ENCODE measurements around the gene ANOS1. TPM values are rescaled to one million over a fixed set of nuclear protein-coding genes. Genes with fewer than 3 reads are reported as not detected.

The ANOS1 gene
- total RNA-seq, 1 donor from 2014 or later, result 0.04 TPM

DNA sequence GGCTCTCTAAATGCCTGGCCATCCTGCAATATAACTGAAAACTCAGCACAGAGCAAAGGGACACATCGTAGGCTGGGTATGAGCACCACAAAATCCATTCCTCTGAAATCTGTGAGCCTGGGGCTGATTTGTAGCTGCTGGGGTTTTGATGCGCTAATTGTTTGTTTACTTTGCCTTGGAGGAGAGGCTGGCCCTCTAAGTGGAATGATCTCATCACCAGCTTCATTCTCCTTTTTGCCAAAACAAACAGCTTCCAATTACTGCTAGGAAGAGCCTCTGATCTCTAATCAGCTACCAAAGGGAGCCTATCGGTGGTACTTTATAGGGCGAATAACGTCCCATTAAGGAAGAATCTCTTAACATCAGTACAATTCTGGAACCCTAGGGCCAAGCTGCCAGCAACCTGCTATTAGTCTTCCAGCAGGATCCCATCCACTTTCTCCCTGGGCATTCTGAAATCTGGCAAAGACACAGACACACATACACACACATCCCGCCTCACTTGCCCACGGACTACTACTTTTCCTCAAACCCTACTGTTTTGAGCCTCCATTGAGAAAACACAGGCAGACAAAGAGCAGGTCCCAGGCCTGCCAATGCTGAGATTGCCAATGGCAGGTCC lies 5.8 kb downstream of the ANOS1 start:
- ChIA-PET CTCF (no interaction called here), POLR2A (no interaction called here)
- TF ChIP-seq, protein P1, sequence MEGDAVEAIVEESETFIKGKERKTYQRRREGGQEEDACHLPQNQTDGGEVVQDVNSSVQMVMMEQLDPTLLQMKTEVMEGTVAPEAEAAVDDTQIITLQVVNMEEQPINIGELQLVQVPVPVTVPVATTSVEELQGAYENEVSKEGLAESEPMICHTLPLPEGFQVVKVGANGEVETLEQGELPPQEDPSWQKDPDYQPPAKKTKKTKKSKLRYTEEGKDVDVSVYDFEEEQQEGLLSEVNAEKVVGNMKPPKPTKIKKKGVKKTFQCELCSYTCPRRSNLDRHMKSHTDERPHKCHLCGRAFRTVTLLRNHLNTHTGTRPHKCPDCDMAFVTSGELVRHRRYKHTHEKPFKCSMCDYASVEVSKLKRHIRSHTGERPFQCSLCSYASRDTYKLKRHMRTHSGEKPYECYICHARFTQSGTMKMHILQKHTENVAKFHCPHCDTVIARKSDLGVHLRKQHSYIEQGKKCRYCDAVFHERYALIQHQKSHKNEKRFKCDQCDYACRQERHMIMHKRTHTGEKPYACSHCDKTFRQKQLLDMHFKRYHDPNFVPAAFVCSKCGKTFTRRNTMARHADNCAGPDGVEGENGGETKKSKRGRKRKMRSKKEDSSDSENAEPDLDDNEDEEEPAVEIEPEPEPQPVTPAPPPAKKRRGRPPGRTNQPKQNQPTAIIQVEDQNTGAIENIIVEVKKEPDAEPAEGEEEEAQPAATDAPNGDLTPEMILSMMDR (IDR thresholded peaks at IDR 0.05), result no peak
- Mint-ChIP-seq H3K9me3 (no peaks in the 10 kb centered on the region), H3K27me3 (peaks cover 4% of the 10 kb centered on the region), H3K4me3 (no peak overlapping the region), H3K36me3 (ENCODE audit: low read depth) (no peaks in the 10 kb centered on the region), H3K27ac (no peak overlapping the region), H3K4me1 (no peaks in the 10 kb centered on the region)
- intact Hi-C loops (cut with micrococcal nuclease), result no loop called here
- ATAC-seq (ENCODE audit: low read depth), result no peak
- DNase-seq, result no peak

- H3K9me3 Mint-ChIP-seq, result no peaks in the 10 kb centered on the region
- ATAC-seq (ENCODE audit: low read depth) (no peak), DNase-seq (no peak)
- H3K4me3 Mint-ChIP-seq, result no peak overlapping the region
- intact Hi-C loops (cut with micrococcal nuclease), result no loop called here
- H3K27ac Mint-ChIP-seq, result no peak overlapping the region
- no peaks in the 10 kb centered on the region for H3K27me3 Mint-ChIP-seq
- H3K36me3 Mint-ChIP-seq (ENCODE audit: low read depth), result no peaks in the 10 kb centered on the region
- ChIA-PET POLR2A (no interaction called here), CTCF (interaction anchor here (0.9 to 1.3 kb wide), 2 partner anchors 9 to 16 kb away, joined by 3 read pairs; no protein-coding TSS in a partner anchor)
- H3K4me1 Mint-ChIP-seq, result no peaks in the 10 kb centered on the region
- TF ChIP-seq, protein P1 (IDR thresholded peaks at IDR 0.05), result no peak
These were observed 7.6 kb downstream of the ANOS1 start for GRCh38 chrX:8724300-8724699.

- H3K27ac Mint-ChIP-seq, result no peak overlapping the region
- intact Hi-C loops (cut with micrococcal nuclease), result no loop called here
- no peak for ATAC-seq (ENCODE audit: low read depth)
- H3K4me3 Mint-ChIP-seq, result no peak overlapping the region
- TF ChIP-seq, protein P1 (IDR thresholded peaks at IDR 0.05), result no peak
- H3K36me3 Mint-ChIP-seq (ENCODE audit: low read depth), result no peaks in the 10 kb centered on the region
- no peaks in the 10 kb centered on the region for H3K27me3 Mint-ChIP-seq
- DNase-seq, result no peak
- H3K9me3 Mint-ChIP-seq, result no peaks in the 10 kb centered on the region
- CTCF ChIA-PET, result no interaction called here
- no peaks in the 10 kb centered on the region for H3K4me1 Mint-ChIP-seq
- POLR2A ChIA-PET, result no interaction called here
These were observed 10.4 kb downstream of the ANOS1 start for GRCh38 chrX:8721536-8721935.

DNA sequence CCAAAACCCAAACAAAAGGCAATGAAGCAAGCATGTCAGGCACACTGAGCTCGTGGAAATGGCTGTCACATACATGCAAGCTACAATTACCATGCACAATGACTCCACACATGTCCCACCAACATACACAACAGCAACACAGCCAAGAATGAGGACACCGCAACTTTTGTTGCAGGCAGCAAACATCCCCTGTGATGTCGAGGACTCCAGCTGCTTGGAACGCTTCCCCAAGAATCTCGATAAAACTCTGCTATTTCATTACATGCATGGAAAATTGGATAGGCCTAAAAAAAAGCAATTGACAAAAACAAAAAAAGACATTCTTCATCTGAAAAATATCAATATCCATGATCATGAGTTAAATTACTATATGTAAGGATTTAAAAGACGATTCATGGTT lies 11.8 kb downstream of the ANOS1 start:
- Mint-ChIP-seq H3K4me1 (no peaks in the 10 kb centered on the region), H3K27ac (no peak overlapping the region), H3K27me3 (no peaks in the 10 kb centered on the region), H3K9me3 (no peaks in the 10 kb centered on the region), H3K36me3 (ENCODE audit: low read depth) (no peaks in the 10 kb centered on the region), H3K4me3 (no peak overlapping the region)
- no peak for ATAC-seq (ENCODE audit: low read depth)
- intact Hi-C loops (cut with micrococcal nuclease), result no loop called here
- TF ChIP-seq, protein P1 (IDR thresholded peaks at IDR 0.05), result no peak
- ChIA-PET CTCF (no interaction called here), POLR2A (no interaction called here)
- DNase-seq, result no peak

DNA sequence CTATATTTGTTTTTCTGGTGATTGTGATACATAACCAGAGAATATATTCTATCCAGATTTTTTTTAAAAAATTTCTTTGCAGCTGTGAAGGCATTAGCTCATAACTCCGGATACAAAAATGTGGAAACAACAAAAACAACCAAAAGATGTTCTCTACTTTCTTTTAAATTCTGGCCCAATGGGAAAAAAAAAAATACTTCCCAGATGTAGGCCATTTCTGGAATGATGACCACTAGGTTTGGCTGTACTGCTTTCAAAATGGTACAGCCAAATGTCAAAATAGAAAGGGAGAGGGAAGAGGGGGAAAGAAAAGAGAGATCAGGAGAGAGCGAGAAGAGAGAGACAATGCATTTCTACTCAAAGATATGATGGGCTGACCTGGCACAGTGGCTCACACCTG lies 14.6 kb downstream of the ANOS1 start:
- TF ChIP-seq, protein P1 (IDR thresholded peaks at IDR 0.05), result no peak
- no peaks in the 10 kb centered on the region for H3K36me3 Mint-ChIP-seq (ENCODE audit: low read depth)
- POLR2A ChIA-PET, result no interaction called here
- H3K27me3 Mint-ChIP-seq, result no peaks in the 10 kb centered on the region
- CTCF ChIA-PET, result no interaction called here
- no peak overlapping the region for H3K4me3 Mint-ChIP-seq
- H3K27ac Mint-ChIP-seq, result no peak overlapping the region
- DNase-seq (no peak), ATAC-seq (ENCODE audit: low read depth) (no peak)
- intact Hi-C loops (cut with micrococcal nuclease), result no loop called here
- H3K4me1 Mint-ChIP-seq, result no peaks in the 10 kb centered on the region
- H3K9me3 Mint-ChIP-seq, result no peaks in the 10 kb centered on the region

Data from activated B cell treated with CpG ODN at 0.5 μM for 24 hours (primary cell).